IPS-18c (cell line): ENCODE data around the gene DENND1A.
"Not testable (repeated sequence)": the region's sequence is repeated elsewhere in the genome, so short reads cannot be mapped to it uniquely, and the experiment has no call there.

Experiments used
- H3K4me3 ChIP-seq: 2 replicates; pipeline ENCODE4 v1.7.0; 2013; ENCODE audit warnings: low read depth, mild to moderate bottlenecking, low read length, moderate library complexity; ENCODE audit not compliant: insufficient read depth
- H3K9me3 ChIP-seq: one replicate; pipeline ENCODE4 v1.6.1; 2013; ENCODE audit warnings: mild to moderate bottlenecking, low read length, moderate library complexity; ENCODE audit not compliant: control insufficient read depth, insufficient read depth

DENND1A gene

GRCh38 chr9:123954518-123955280 lies 24.8 kb upstream of the DENND1A start:
- no peak overlapping the region for H3K4me3 ChIP-seq
- no peaks in the 10 kb centered on the region for H3K9me3 ChIP-seq

- H3K9me3 ChIP-seq, result no peaks in the 10 kb centered on the region
- no peak overlapping the region for H3K4me3 ChIP-seq
Measured at GRCh38 chr9:123952641-123953495, 22.9 kb upstream of the DENND1A start.

DNA sequence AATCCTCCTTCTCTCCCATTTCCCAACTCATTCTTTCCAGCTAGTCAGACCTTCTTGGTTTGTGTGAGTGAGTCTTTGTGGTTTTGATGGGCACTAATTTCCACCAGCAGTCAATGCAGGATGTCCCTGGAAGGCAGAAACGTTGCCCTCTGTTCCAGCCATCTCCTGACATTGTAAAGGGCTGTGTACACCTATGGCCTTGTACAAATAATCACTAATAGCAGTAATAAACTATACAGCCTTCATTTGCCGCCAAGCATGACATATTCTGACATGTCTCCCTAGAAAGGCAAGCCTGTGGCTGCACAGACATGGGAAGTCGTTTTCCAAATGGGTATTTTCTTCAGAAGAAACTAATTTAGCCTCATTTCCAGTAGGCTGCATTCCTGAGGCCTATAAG lies 18.4 kb upstream of the DENND1A start:
- Histone ChIP-seq H3K4me3 (no peak overlapping the region), H3K9me3 (no peaks in the 10 kb centered on the region)

DNA sequence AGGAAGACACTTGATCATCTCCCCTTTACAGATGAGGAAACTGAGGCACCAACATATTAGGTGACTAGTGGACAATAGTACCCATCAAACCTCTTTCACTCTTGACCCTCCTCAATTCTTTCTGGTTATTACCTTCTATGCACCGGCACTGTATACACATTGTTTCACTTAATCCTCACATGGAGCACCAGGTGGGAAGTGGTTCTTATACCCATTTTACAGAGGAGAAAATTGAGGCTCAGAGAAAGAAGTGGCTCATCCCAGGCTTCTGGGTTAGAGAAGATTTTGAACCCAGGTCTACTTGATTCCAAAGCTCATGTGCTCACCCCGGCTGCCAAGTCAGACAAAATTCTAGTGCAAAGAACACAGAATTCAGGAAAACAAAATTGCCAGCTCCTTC lies 17.4 kb upstream of the DENND1A start:
- Histone ChIP-seq H3K9me3 (no peaks in the 10 kb centered on the region), H3K4me3 (no peak overlapping the region)

DNA sequence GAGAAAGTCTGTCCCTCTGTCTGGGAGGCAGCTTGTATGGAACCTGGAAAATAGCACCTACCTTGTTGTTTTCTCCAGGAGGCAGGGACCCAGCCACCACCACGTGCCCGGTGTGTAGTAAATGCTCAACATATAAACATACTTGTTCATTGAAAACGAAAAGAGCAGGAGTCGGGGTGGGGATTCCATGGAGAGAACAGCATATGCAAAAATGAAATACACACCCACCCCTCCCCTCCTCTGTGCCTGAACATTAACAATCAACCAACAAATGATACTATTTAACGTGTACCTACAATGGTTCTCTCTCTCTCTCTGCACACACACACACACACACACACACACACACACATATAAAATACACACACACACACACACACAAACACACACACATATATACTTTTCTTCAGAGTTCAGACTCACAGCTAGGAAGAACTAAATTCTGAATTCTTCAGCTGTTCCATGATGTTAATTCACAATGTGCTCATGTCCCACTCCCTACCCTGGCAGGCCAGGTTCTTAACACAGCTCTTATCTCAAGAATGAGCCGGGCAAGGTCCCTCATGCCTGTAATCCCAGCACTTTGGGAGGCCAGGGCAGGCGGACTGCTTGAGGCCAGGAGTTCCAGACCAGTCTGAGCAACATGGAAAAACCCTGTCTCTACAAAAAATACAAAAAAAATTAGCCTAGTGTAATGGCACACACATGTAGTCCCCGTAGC lies 16.3 kb upstream of the DENND1A start:
- Histone ChIP-seq H3K9me3 (no peaks in the 10 kb centered on the region), H3K4me3 (no peak overlapping the region)

- no peak overlapping the region for H3K4me3 ChIP-seq
- H3K9me3 ChIP-seq, result no peaks in the 10 kb centered on the region
Measured at GRCh38 chr9:123945532-123945931, 15.6 kb upstream of the DENND1A start.

- not testable (repeated sequence) for H3K4me3 ChIP-seq, H3K9me3 ChIP-seq
Measured at GRCh38 chr9:123944464-123944863, 14.5 kb upstream of the DENND1A start.

- Histone ChIP-seq H3K4me3 (no peak overlapping the region), H3K9me3 (no peaks in the 10 kb centered on the region)
Measured at GRCh38 chr9:123943671-123944070, 13.7 kb upstream of the DENND1A start.

- Histone ChIP-seq H3K4me3 (no peak overlapping the region), H3K9me3 (no peaks in the 10 kb centered on the region)
Measured at GRCh38 chr9:123942542-123942941, 12.6 kb upstream of the DENND1A start.

- peaks cover 3% of the 10 kb centered on the region for H3K9me3 ChIP-seq
- H3K4me3 ChIP-seq, result no peak overlapping the region
Measured at GRCh38 chr9:123941524-123942070, 11.7 kb upstream of the DENND1A start.

DNA sequence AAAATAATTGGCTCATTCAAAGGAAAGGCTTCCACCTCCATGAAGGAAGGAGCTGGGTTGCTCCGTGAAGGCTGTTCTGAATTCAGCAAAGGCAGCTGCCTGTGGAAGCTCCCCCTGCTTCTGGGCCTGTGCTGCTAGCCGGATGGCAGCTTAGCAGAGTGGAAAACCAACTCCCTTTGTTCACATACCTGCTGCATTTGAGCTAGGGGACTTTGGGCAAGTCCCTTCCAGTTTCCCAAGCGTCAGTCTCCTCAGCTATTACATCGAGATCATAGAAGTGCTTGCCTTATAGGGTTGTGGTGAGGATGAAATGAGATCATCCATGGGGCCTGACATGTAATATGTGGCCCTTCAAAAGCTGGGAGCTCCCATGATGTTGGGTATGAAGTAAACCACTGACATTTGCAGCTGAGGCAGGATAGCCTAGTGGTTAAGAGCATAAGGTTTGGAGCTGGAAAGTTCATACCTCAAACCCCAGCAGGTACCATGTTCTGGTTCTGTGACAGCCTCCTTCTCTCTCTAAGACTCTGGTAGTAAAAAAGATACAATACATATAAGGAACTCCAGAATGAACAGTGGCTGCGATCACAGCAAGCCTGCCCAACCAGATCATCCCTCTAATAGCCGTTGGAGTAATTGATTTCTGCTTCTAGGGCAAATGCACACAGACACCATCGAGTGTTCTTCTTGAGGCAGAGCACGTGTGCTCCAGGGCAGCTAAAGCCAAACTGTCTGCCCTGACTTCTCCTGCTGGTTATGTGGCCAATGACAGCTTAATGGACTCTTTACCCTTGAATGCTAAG lies 11.0 kb upstream of the DENND1A start:
- Histone ChIP-seq H3K9me3 (peaks cover 3% of the 10 kb centered on the region), H3K4me3 (no peak overlapping the region)

DNA sequence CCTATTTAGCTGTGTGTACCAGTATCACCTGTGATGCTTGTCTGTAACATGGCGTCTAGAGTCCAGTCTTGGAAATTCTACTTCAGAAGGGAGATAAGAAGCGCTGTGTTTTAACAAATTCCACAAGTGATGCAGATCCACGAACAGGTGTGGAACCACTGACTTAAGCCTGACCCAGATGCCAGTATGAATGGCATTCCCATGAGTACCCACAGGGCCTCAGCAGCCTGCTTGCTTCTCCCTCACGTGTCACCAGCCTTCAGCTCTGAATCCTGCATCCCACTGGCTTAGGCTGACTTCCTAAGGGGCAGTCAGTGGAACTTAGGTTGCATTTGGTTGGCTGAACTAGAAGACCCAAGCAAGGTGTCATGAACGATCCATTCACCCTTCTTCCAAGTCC lies 8.5 kb upstream of the DENND1A start:
- H3K9me3 ChIP-seq, result peaks cover 3% of the 10 kb centered on the region
- no peak overlapping the region for H3K4me3 ChIP-seq

GRCh38 chr9:123936575-123936974 lies 6.6 kb upstream of the DENND1A start:
- not testable (repeated sequence) for H3K9me3 ChIP-seq, H3K4me3 ChIP-seq

- Histone ChIP-seq H3K4me3 (no peak overlapping the region), H3K9me3 (peaks cover 3% of the 10 kb centered on the region)
Measured at GRCh38 chr9:123933440-123934212, 3.7 kb upstream of the DENND1A start.

DNA sequence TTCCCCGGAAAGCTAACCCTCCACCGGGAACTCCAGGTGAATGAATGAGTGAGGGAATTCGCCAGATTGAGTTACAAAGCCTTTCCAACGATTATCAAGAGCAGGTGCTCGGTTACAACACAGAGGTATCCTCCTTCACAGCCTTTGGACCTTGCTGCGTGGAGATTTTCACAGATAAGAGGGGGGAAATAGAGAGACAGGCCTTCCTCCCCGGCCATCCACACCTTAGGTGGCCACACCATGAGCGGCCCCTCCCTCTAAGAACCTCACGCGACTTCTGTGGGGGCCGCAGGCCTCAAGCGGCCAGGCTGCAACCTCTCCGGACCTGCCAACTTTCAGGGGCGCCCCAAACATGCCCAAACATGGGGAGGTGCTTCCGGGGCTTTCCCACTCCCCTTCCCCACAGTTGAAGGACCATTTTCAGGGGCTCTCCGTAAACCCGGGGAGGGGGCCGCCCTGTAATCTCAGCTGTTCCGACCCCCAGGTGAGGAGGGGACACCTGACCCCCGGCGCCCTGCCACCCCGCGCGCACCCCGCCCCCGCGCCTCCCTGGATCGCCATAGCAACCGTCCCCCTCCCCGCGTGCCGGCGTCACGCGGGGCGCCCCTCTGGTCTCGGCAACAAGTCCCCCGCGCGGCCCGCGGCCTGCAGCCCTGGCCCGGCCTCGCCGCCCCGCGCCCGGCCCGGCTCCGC lies 603 bp downstream of the DENND1A start:
- peak overlapping the region; percentile 40 for H3K4me3 ChIP-seq

More for the DNA sequence above, 603 bp downstream of the DENND1A start:
- H3K9me3 ChIP-seq, result no peaks in the 10 kb centered on the region
